ENCODE results near the gene TRMT10B. TPM values are rescaled to one million over a fixed set of nuclear protein-coding genes. Genes with fewer than 3 reads are reported as not detected.
A peak's percentile ranks its signal among the peaks of the same experiment; 100 is the strongest.

Gene TRMT10B
- total RNA-seq, 1 experiment from 2014 or later, result 6.9 TPM

DNA sequence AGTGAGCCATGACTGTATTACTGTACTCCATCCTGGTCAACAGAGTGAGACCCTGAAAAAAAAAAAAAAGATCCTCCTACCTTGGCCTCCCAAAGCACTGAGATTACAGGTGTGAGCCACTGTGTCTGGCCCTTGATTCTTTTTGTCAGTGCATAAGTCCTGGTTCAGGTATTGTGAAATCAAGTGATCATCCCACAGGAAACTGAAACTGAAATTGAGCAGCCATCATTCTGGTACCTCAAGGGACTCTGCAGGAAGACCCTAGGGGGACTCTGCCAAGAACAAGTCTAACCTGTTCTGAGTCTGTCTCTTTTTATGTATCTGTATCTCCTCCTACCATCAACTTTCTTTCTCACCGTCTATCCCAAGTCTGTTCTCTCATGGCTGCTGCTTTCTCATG is 45.1 kb downstream of the TRMT10B start:
- Mint-ChIP-seq H3K4me1 (ENCODE audit: insufficient read depth, unreplicated experiment) (peaks cover 15% of the 10 kb centered on the region), H3K36me3 (ENCODE audit: insufficient read depth, unreplicated experiment) (no peaks in the 10 kb centered on the region), H3K27me3 (ENCODE audit: insufficient read depth, unreplicated experiment) (no peaks in the 10 kb centered on the region), H3K27ac (ENCODE audit: low read depth, unreplicated experiment) (no peak overlapping the region), H3K9me3 (ENCODE audit: unreplicated experiment) (no peaks in the 10 kb centered on the region), H3K4me3 (ENCODE audit: unreplicated experiment) (no peak overlapping the region)
- no peak for DNase-seq (ENCODE audit: unreplicated experiment)
- intact Hi-C loops (cut with micrococcal nuclease), result no loop called here
- BruUV-seq (replicated peaks), result no TSS peak
- TF ChIP-seq, protein P1, sequence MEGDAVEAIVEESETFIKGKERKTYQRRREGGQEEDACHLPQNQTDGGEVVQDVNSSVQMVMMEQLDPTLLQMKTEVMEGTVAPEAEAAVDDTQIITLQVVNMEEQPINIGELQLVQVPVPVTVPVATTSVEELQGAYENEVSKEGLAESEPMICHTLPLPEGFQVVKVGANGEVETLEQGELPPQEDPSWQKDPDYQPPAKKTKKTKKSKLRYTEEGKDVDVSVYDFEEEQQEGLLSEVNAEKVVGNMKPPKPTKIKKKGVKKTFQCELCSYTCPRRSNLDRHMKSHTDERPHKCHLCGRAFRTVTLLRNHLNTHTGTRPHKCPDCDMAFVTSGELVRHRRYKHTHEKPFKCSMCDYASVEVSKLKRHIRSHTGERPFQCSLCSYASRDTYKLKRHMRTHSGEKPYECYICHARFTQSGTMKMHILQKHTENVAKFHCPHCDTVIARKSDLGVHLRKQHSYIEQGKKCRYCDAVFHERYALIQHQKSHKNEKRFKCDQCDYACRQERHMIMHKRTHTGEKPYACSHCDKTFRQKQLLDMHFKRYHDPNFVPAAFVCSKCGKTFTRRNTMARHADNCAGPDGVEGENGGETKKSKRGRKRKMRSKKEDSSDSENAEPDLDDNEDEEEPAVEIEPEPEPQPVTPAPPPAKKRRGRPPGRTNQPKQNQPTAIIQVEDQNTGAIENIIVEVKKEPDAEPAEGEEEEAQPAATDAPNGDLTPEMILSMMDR (IDR thresholded peaks at IDR 0.05; ENCODE audit: unreplicated experiment), result no peak
- ChIA-PET POLR2A (interaction anchor here (2.5 to 7.1 kb wide), 2 partner anchors 14 to 206 kb away, joined by 8 to 121 read pairs; partner anchors contain the start of genes EXOSC3 and TOMM5), CTCF (no interaction called here)

DNA sequence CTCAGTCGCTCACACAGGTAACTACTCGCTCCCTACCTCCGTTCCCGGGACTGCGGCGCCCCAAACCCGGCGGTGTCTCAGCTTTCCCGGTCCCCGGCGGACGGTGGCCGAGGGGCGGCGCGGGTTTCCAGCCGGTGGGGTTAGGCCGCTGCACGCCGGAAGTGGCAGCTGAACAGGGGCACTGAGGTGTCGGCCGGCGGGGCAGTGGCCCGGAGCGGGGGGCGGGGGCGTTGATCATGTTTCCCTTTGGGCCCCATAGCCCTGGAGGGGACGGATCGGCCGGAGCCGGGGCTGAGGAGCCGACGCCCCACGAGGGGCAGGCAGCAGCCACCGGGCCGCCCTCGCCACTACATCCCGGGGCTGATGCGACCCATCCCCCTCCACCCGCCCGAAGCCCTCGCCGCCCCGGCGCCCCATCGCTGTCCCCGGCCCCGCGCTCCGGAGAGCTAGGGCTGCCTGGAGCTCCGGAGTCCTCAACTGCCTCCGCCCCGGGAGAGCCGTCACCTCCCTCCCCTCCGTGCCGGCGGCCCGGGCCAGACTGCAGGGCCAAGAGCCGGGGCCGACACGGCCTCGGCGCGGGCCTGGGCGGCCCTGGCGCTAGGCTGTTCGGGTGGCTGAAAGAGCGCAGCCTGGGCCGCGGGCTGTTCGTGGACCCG is 47.2 kb downstream of the TRMT10B start, which contains the start of gene DCAF10:
TSS of gene DCAF10 (plus strand) at position 167 of the 656 bp plus-strand sequence. CDS start at position 237, 70 bp downstream.
- Mint-ChIP-seq H3K9me3 (ENCODE audit: unreplicated experiment) (no peaks in the 10 kb centered on the region), H3K4me3 (ENCODE audit: unreplicated experiment) (peak within 1 kb of the TSS; percentile 88), H3K4me1 (ENCODE audit: insufficient read depth, unreplicated experiment) (peaks cover 21% of the 10 kb centered on the region), H3K27ac (ENCODE audit: low read depth, unreplicated experiment) (peak within 1 kb of the TSS; percentile 50), H3K36me3 (ENCODE audit: insufficient read depth, unreplicated experiment) (no peaks in the 10 kb centered on the region), H3K27me3 (ENCODE audit: insufficient read depth, unreplicated experiment) (no peaks in the 10 kb centered on the region)
- ChIA-PET CTCF (interaction anchor here (0.7 to 1.0 kb wide), 3 partner anchors 9 to 207 kb away, joined by 3 to 5 read pairs (median 3); no protein-coding TSS in a partner anchor), POLR2A (interaction anchor here (0.6 to 7.1 kb wide), 22 partner anchors 10 to 337 kb away, joined by 3 to 121 read pairs (median 4); partner anchors contain the start of genes EXOSC3, FBXO10, POLR1E and TOMM5)
- DNase-seq (ENCODE audit: unreplicated experiment), result peak; percentile 82
- TF ChIP-seq, protein P1 (IDR thresholded peaks at IDR 0.05; ENCODE audit: unreplicated experiment), result no peak
- BruUV-seq (replicated peaks), result no TSS peak
- intact Hi-C loops (cut with micrococcal nuclease), result loop anchor here (10.0 kb wide), 1 partner anchor 316 kb away; the partner anchor contains the start of gene POLR1E

DNA sequence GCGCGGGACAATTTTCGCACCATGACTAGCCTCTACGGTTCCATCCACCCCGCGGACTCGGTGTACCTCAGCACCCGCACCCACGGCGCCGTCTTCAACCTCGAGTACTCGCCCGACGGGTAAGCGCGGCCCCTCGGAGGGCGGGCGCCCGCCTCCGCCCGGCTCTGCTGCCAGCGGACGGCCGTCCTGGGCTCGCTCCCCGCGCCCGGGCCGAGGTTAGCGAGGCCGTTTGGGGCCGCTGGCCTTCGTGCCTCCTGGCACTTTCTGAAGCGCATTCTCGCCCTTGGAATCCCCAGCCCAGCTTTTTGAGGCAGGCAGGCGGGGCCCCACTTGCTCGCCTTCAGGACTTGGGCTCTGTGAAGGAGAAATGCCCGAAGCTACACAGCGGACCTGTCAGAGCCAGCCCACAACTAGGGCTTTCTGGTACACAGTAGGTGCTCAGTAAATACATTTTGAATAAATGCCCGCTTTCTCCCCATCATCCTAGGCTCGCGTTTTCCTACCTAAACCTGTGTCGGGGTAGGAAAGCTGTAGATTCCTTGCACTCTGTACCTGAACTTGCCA is 47.8 kb downstream of the TRMT10B start:
- no peaks in the 10 kb centered on the region for H3K9me3 Mint-ChIP-seq (ENCODE audit: unreplicated experiment)
- H3K4me3 Mint-ChIP-seq (ENCODE audit: unreplicated experiment), result peak overlapping the region; percentile 88
- peak; percentile 32 for DNase-seq (ENCODE audit: unreplicated experiment)
- H3K36me3 Mint-ChIP-seq (ENCODE audit: insufficient read depth, unreplicated experiment), result no peaks in the 10 kb centered on the region
- TF ChIP-seq, protein P1 (IDR thresholded peaks at IDR 0.05; ENCODE audit: unreplicated experiment), result no peak
- ChIA-PET CTCF (interaction anchor here (0.6 to 1.0 kb wide), 4 partner anchors 9 to 628 kb away, joined by 3 to 5 read pairs (median 4); partner anchors contain the start of gene EXOSC3), POLR2A (interaction anchor here (0.6 to 7.1 kb wide), 20 partner anchors 11 to 337 kb away, joined by 3 to 121 read pairs (median 4); partner anchors contain the start of genes EXOSC3, FBXO10, POLR1E and TOMM5)
- peaks cover 24% of the 10 kb centered on the region for H3K4me1 Mint-ChIP-seq (ENCODE audit: insufficient read depth, unreplicated experiment)
- H3K27ac Mint-ChIP-seq (ENCODE audit: low read depth, unreplicated experiment), result peak overlapping the region; percentile 50
- intact Hi-C loops (cut with micrococcal nuclease), result loop anchor here (10.0 kb wide), 1 partner anchor 317 kb away; the partner anchor contains the start of gene POLR1E
- no TSS peak for BruUV-seq (replicated peaks)
- no peaks in the 10 kb centered on the region for H3K27me3 Mint-ChIP-seq (ENCODE audit: insufficient read depth, unreplicated experiment)

Measured in MCF 10A (cell line).